H9 (cell line): ENCODE measurements around the gene PAQR4. TPM values are rescaled to one million over a fixed set of nuclear protein-coding genes. Genes with fewer than 3 reads are reported as not detected.

Source experiments
- DNase-seq: peaks from one replicate; pipeline ENCODE4 v3.0.0-alpha.2; 2017
- H2AFZ ChIP-seq: one replicate; pipeline ENCODE4 v1.6.1; 2013; ENCODE audit warnings: mild to moderate bottlenecking, low read length, control low read depth, moderate library complexity
- H2AK5ac ChIP-seq: 2 replicates; pipeline ENCODE4 v1.6.1; 2013; ENCODE audit warnings: low read length, control low read depth, mixed read lengths; ENCODE audit not compliant: insufficient read length
- H2BK120ac ChIP-seq: one replicate; pipeline ENCODE4 v1.6.1; 2013; ENCODE audit warnings: low read depth, mild to moderate bottlenecking, low read length, control low read depth, inconsistent platforms; ENCODE audit not compliant: poor library complexity, severe bottlenecking
- H2BK12ac ChIP-seq: 2 replicates; pipeline ENCODE4 v1.6.1; 2013; ENCODE audit warnings: low read length, control low read depth, mixed read lengths, low read depth; ENCODE audit not compliant: insufficient read length
- H2BK15ac ChIP-seq: 2 replicates; pipeline ENCODE4 v1.6.1; 2013; ENCODE audit warnings: low read depth, low read length, control low read depth
- H2BK20ac ChIP-seq: one replicate; pipeline ENCODE4 v1.6.1; 2013; ENCODE audit warnings: low read depth, mild to moderate bottlenecking, low read length, control low read depth, inconsistent platforms; ENCODE audit not compliant: poor library complexity, severe bottlenecking
- H2BK5ac ChIP-seq: 2 replicates; pipeline ENCODE4 v1.6.1; 2013; ENCODE audit warnings: low read length, control low read depth, mixed read lengths; ENCODE audit not compliant: insufficient read length
- H3K14ac ChIP-seq: 2 replicates; pipeline ENCODE4 v1.6.1; 2013; ENCODE audit warnings: low read length, control low read depth; ENCODE audit not compliant: insufficient read depth
- H3K18ac ChIP-seq: 2 replicates; pipeline ENCODE4 v1.6.1; 2013; ENCODE audit warnings: low read depth, mild to moderate bottlenecking, mixed read lengths, low read length, control low read depth; ENCODE audit not compliant: insufficient read length
- H3K23ac ChIP-seq: 2 replicates; pipeline ENCODE4 v1.6.1; 2013; ENCODE audit warnings: low read length, control low read depth, mixed read lengths, low read depth; ENCODE audit not compliant: insufficient read length
- H3K23me2 ChIP-seq: 2 replicates; pipeline ENCODE4 v1.6.1; 2013; ENCODE audit warnings: low read depth, mild to moderate bottlenecking, mixed read lengths, low read length, control low read depth; ENCODE audit not compliant: insufficient read length, poor library complexity, severe bottlenecking
- H3K27ac ChIP-seq: 2 replicates; pipeline ENCODE4 v1.5.1; 2013; ENCODE audit warnings: low read length, control low read depth, mixed read lengths, low read depth; ENCODE audit not compliant: insufficient read length
- H3K27me3 ChIP-seq: 2 replicates; pipeline ENCODE4 v1.6.1; 2013; ENCODE audit warnings: low read length, control low read depth, inconsistent platforms; ENCODE audit not compliant: insufficient read depth
- H3K4ac ChIP-seq: 2 replicates; pipeline ENCODE4 v1.6.1; 2013; ENCODE audit warnings: low read depth, mild to moderate bottlenecking, control low read depth, inconsistent platforms, low read length, moderate library complexity
- H3K4me1 ChIP-seq: 2 replicates; pipeline ENCODE4 v1.6.1; 2013; ENCODE audit warnings: low read length, control low read depth, inconsistent platforms; ENCODE audit not compliant: insufficient read depth
- H3K4me2 ChIP-seq: 2 replicates; pipeline ENCODE4 v1.6.1; 2013; ENCODE audit warnings: low read length, control low read depth, mixed read lengths; ENCODE audit not compliant: insufficient read length, insufficient read depth
- H3K56ac ChIP-seq: 2 replicates; pipeline ENCODE4 v1.6.1; 2013; ENCODE audit warnings: low read depth, mild to moderate bottlenecking, mixed read lengths, low read length, control low read depth; ENCODE audit not compliant: insufficient read length
- H3K79me1 ChIP-seq: 2 replicates; pipeline ENCODE4 v1.6.1; 2013; ENCODE audit warnings: low read depth, mild to moderate bottlenecking, moderate library complexity, low read length, control low read depth, inconsistent platforms; ENCODE audit not compliant: insufficient read depth, poor library complexity, severe bottlenecking
- H3K79me2 ChIP-seq: 2 replicates; pipeline ENCODE4 v1.6.1; 2013; ENCODE audit warnings: low read length, control low read depth, inconsistent platforms; ENCODE audit not compliant: insufficient read depth
- H3K9ac ChIP-seq: 2 replicates; pipeline ENCODE4 v1.6.1; 2013; ENCODE audit warnings: low read length, control low read depth, mixed read lengths; ENCODE audit not compliant: insufficient read length; ENCODE audit errors: extremely low read depth
- H3K9me3 ChIP-seq: one replicate; pipeline ENCODE4 v1.6.1; 2013; ENCODE audit warnings: low read depth, low read length, inconsistent platforms; ENCODE audit not compliant: control insufficient read depth
- H3T11ph ChIP-seq: one replicate; pipeline ENCODE4 v1.6.1; 2013; ENCODE audit warnings: mild to moderate bottlenecking, low read length, control low read depth, inconsistent platforms
- H4K20me1 ChIP-seq: one replicate; pipeline ENCODE4 v1.6.1; 2013; ENCODE audit not compliant: control insufficient read depth, insufficient read length, insufficient read depth
- H4K5ac ChIP-seq: 2 replicates; pipeline ENCODE4 v1.6.1; 2013; ENCODE audit warnings: low read depth, mild to moderate bottlenecking, mixed read lengths, low read length, control low read depth; ENCODE audit not compliant: insufficient read length
- H4K8ac ChIP-seq: replicated peaks from 2 replicates; pipeline ENCODE4 v1.6.1; 2013; ENCODE audit warnings: low read length, control low read depth, mixed read lengths, low read depth; ENCODE audit not compliant: insufficient read length
- H4K91ac ChIP-seq: 2 replicates; pipeline ENCODE4 v1.6.1; 2013; ENCODE audit warnings: low read depth, mild to moderate bottlenecking, moderate library complexity, mixed read lengths, low read length, control low read depth; ENCODE audit not compliant: insufficient read length
- H3K27ac Mint-ChIP-seq, 3 experiments: 2 replicates in 2 of 3; 3 replicates in 1 of 3; pipeline ENCODE4 v1.8.0; 2020 to 2021; ENCODE audit warnings: mixed read lengths in 3 of 3, mild to moderate bottlenecking in 1 of 3, moderate library complexity in 1 of 3
- H3K27me3 Mint-ChIP-seq: 2 replicates; pipeline ENCODE4 v1.8.0; 2021; ENCODE audit warnings: low read depth, mild to moderate bottlenecking, moderate library complexity, mixed read lengths
- H3K36me3 Mint-ChIP-seq, 3 experiments: 2 replicates in 2 of 3; 3 replicates in 1 of 3; pipeline ENCODE4 v1.8.0; 2020 to 2021; ENCODE audit warnings: low read depth in 3 of 3, mixed read lengths in 3 of 3; ENCODE audit not compliant: insufficient read depth in 1 of 3
- H3K4me1 Mint-ChIP-seq, 2 experiments: 2 replicates each; pipeline ENCODE4 v1.8.0; 2020; ENCODE audit warnings: mixed read lengths in 2 of 2
- H3K4me3 Mint-ChIP-seq, 2 experiments: 2 replicates in 1 of 2; 3 replicates in 1 of 2; pipeline ENCODE4 v1.8.0; 2020 to 2021; ENCODE audit warnings: mild to moderate bottlenecking in 2 of 2, mixed read lengths in 2 of 2, moderate library complexity in 1 of 2
- H3K9me3 Mint-ChIP-seq, 2 experiments: 2 replicates in 1 of 2; 3 replicates in 1 of 2; pipeline ENCODE4 v1.8.0; 2020; ENCODE audit warnings: mild to moderate bottlenecking in 2 of 2, mixed read lengths in 2 of 2, moderate library complexity in 1 of 2
- CTCF ChIP-seq: fragments of 200-600 bp; sonication (generic); conservative IDR thresholded peaks from 3 replicates; pipeline ENCODE4 v1.8.0; 2021; ENCODE audit warnings: antibody characterized with exemption, mild to moderate bottlenecking
- WGBS: extraction: QIAGEN DNeasy Blood & Tissue Kit; methylation state at CpG from one replicate; pipeline ENCODE4 v1.1.7; 2013; ENCODE audit warnings: missing lambda C conversion rate, low lambda C conversion rate, mixed read lengths; ENCODE audit not compliant: insufficient read length; ENCODE audit errors: extremely low coverage; 5-methylcytosine and 5-hydroxymethylcytosine counted together
- total RNA-seq: library from RNA; stranded (reverse); gene quantifications from 2 replicates; pipeline ENCODE4 v1.2.1, GENCODE V29; 2021

PAQR4 gene
- total RNA-seq, 1 experiment from 2014 or later = 32.1 TPM

DNA sequence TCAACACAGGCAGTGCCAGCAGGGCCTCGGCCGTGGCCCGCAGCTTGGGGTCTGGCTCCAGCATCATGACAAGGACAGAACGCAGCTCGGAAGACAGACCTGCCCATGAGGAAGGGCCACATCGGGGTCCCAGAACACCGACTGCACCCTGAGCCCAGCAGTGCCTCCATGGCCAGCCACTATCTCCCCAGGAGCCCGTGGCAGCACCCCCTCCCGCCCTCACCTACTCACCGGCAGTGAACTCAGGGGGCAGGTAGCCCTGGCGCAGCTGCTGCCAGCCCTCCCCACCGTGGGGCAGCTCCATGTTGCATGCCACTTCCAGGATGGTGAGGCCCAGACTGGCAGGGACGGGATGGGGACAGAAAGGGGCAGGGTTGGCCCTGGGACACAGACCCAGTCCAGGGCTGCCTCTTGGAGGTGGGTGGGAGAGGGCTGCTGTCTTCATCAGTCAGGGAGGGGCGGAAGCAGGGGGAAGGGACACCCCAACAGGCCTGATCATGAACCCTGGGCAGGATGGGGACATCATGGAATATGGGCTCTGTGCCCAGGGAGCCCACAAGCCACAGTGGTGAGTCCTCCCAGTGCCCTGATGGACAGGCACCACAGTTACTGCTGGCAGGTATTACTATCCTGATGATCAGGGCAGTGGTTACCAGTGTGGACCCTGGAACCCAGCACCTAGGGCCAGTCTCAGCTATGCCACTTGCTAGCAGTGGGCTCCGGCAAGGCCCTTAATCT lies 5.3 kb downstream of the PAQR4 start:
- no peak overlapping the region for H3T11ph ChIP-seq
- H4K8ac ChIP-seq = no peak overlapping the region
- no peaks in the 10 kb centered on the region for H3K79me1 ChIP-seq
- no peak overlapping the region for H4K5ac ChIP-seq
- no peak overlapping the region for H3K18ac ChIP-seq
- H3K27me3 ChIP-seq = no peaks in the 10 kb centered on the region
- H3K23me2 ChIP-seq = peaks cover 4% of the 10 kb centered on the region
- H3K4me1 ChIP-seq = no peaks in the 10 kb centered on the region
- H3K4me2 ChIP-seq = no peak overlapping the region
- H3K4me1 Mint-ChIP-seq = peaks cover 15 to 16% of the 10 kb centered on the region in 2 experiments
- H2AK5ac ChIP-seq = no peak overlapping the region
- no peak overlapping the region for H3K4ac ChIP-seq
- H3K9me3 Mint-ChIP-seq = no peaks in the 10 kb centered on the region
- H3K14ac ChIP-seq = no peak overlapping the region
- H3K79me2 ChIP-seq = no peaks in the 10 kb centered on the region
- TF ChIP-seq CTCF = no peak
- no peak overlapping the region for H2BK15ac ChIP-seq
- no peak overlapping the region for H3K27ac ChIP-seq
- H3K27me3 Mint-ChIP-seq = no peaks in the 10 kb centered on the region; the same call in none of the 2 replicates
- no peak overlapping the region for H2BK12ac ChIP-seq
- peaks cover 3% of the 10 kb centered on the region for H4K20me1 ChIP-seq
- H2BK120ac ChIP-seq = no peak overlapping the region
- H3K56ac ChIP-seq = no peak overlapping the region
- H3K4me3 Mint-ChIP-seq = no peak overlapping the region
- H2BK20ac ChIP-seq = no peak overlapping the region
- H3K23ac ChIP-seq = no peak overlapping the region
- no peak overlapping the region for H3K9ac ChIP-seq
- no peak overlapping the region for H3K27ac Mint-ChIP-seq
- no CpG with 5 or more reads among the region's 15 CpGs for WGBS
- no peaks in the 10 kb centered on the region for H3K9me3 ChIP-seq
- H2AFZ ChIP-seq = no peak overlapping the region
- no peak for DNase-seq
- peaks cover 11 to 47% (median 41%) of the 10 kb centered on the region in 3 experiments; a peak in 6 of 7 replicates for H3K36me3 Mint-ChIP-seq
- H2BK5ac ChIP-seq = no peak overlapping the region
- H4K91ac ChIP-seq = no peak overlapping the region
